SKM-1 treated with dmso at 0.1 percent for 144 hours (cell line): ENCODE data around the gene MLH3.

Experiments
- DNase-seq: peaks from one replicate; lab custom pipeline; 2025; ENCODE audit not compliant: unreplicated experiment; lab: John Stamatoyannopoulos, UW

MLH3 gene

DNA sequence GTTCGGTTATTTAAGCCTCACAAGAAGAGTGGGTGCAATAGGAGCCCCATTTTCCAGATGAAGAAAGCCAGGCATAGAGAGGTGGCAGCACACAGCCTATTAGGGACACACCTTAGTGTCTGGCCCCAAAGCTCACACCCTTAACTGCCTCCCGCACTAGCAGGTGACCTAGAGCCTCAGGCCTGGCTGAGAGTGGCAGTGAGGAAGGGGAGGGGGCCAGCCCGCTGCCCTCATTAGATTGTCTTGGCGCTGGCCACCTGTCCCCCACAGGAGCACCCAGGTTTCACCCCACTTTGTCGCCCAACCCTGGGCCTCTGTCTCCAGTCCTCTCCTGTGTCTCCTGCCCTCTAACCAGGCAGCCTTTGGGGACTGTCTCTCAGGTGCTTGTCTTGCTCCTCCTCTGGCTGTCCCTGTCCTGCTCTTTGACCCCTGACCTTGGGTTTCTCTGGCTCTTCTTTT is 77.3 kb downstream of the MLH3 start:
- DNase-seq = no peak

DNA sequence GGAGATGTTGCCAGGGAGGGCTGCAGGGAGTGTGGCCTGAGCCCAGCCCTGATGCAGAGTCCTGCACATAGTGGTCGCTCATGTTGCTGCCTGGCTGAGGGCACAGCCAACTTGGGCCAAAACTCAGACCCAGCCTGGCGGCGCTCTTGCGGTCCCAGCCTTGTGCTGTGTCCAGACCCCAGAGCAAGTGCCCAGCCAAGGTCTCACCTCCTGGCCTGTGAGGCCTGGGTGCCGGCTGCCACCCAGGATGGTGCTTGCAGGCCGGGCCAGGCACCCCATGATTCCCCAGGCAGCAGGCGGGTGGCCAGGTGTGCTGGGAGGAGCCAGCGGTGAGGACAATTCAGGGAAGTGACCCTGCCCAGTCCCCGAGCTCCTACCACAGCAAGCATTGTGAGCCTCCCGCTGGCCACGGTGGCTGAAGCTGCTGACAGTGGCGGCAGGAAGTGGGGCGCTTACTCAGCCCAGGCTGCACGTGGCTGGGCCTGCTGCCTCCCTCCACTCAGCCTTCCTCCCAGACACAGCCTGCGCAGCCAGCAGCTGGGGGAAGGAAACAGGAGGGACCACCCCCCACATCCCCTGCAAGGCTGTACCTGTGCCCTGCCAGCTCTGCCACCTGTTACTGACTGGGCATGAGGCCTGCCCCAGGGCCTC is 78.1 kb downstream of the MLH3 start:
- DNase-seq = no peak

DNA sequence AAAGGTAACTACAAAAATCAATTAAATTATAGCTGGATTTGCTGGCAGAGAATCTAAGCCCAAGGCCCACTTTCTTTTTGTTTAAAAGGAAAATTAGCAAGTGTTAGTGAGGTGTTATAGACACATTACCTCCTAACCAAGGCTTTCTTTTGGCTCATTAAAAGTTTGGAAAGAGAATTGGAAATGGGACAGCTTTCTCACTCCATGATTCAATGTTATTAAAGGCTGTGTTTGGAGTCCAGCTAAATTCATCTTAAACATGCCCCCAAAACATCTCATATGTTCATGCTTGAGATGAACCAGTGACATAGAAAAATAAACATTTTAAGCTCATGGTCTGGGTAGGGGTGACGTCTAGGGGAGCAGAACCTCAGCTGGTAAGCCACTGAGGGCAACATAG is 82.5 kb downstream of the MLH3 start:
- DNase-seq = no peak

DNA sequence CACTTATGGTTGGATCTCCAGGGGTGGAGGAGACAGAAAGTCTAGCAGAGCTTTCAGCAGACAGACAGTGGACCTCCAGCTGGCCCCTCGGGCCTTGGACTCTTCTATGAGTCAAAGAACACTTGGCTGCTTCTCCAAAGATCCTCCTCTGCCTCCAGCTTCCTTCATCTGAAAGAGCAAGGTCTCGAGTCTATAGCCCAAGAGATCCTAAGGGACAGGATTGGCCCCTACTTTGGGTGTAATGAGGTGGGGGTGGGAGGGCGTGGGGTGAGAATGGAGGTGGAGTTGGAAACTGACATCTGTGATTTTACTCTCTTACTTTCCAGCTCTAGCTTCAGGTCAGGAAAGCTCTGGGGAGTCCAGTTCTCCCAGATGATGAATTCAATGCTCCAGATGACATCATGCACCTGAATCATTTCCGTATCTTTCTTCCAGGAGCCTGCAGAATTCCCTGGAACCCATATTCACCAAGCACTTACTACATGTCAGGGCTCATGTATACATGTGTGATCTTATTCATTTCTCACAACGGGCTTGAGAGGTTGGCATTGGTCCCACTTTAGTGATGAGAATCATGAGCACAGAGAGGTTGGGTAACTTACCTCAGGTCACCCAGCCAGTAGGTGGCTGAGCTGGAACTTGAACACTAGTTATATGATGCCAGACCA is 85.6 kb downstream of the MLH3 start:
- DNase-seq = no peak

DNA sequence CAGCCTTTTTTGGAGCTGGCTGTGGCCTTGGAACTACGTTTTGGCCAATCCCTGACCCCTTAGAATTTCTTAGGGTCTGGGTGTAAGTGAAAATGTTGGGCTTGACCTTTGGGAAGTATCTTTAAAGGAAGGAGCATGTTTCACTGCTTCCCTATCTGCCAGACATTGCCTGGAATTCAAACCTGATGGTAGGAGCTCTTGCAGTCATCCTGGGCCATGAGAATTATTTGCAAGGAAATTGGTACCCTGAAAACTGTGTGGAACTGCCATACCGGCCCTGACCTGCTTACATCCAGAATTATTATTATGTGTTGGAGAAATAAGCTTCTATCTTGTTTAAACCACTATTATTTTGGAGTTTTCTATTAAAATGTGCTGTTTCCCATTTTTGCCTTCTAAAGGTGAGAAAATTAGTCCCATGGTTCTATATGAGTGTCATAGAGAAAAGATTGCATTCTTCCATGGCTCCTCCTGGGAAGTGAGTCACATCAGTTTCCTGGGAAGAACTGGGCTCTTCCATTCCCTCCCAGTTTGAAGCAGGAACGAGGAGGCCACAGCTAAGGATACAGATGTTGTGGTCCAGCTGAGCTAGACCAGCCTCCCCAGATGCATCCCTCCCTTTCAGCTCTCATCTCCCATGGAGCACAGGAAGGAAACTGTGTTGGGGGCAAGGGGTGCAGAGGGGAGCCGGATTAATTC is 86.3 kb downstream of the MLH3 start:
- no peak for DNase-seq
